Fibroblast of villous mesenchyme (primary cell): ENCODE measurements around the gene COMP. TPM values are rescaled to one million over a fixed set of nuclear protein-coding genes. Genes with fewer than 3 reads are reported as not detected.
A peak's percentile ranks its signal among the peaks of the same experiment; 100 is the strongest.

ENCODE experiments used
- DNase-seq: peaks from one replicate; pipeline ENCODE4 v3.0.0-alpha.2; 2010; ENCODE audit warnings: low read depth
- H3K4me3 ChIP-seq: 2 replicates; pipeline ENCODE4 v1.5.1; 2011; ENCODE audit warnings: low read depth, mild to moderate bottlenecking, low read length
- CTCF ChIP-seq: IDR thresholded peaks from 2 replicates; pipeline ENCODE4 v1.5.1; 2012; ENCODE audit warnings: low read depth, mild to moderate bottlenecking, low read length; ENCODE audit not compliant: insufficient read depth
- total RNA-seq: library from RNA; depleted of rRNA; stranded (reverse); fragments of >200 nt; gene quantifications from 2 replicates; pipeline ENCODE4 v1.2.3, GENCODE V29; 2012

COMP gene
- total RNA-seq, 1 donor, result under 0.01 TPM

GRCh38 chr19:18789883-18790565, 1.1 kb downstream of the COMP start:
- DNase-seq, result peak; percentile 23
- no peak for TF ChIP-seq CTCF
- H3K4me3 ChIP-seq, result no peak overlapping the region

- TF ChIP-seq CTCF, result no peak
- no peak overlapping the region for H3K4me3 ChIP-seq
- DNase-seq, result no peak
These were observed 1.7 kb downstream of the COMP start for GRCh38 chr19:18789422-18789869.

GRCh38 chr19:18788529-18789421, 2.3 kb downstream of the COMP start:
- no peak for DNase-seq
- no peak overlapping the region for H3K4me3 ChIP-seq
- no peak for TF ChIP-seq CTCF

GRCh38 chr19:18785179-18786124, 5.7 kb downstream of the COMP start:
- DNase-seq, result peak; percentile 78
- TF ChIP-seq CTCF, result no peak
- peak overlapping the region; percentile 43 for H3K4me3 ChIP-seq

- DNase-seq, result no peak
- no peak overlapping the region for H3K4me3 ChIP-seq
- TF ChIP-seq CTCF, result no peak
These were observed 6.4 kb downstream of the COMP start for GRCh38 chr19:18784786-18785120.
